Right atrium auricular region (tissue), 2 donors: Measurements from ENCODE around the gene HOXB9. TPM values are rescaled to one million over a fixed set of nuclear protein-coding genes. Genes with fewer than 3 reads are reported as not detected.

ENCODE experiments used
- DNase-seq: peaks from one replicate; pipeline ENCODE4 v3.0.0-alpha.2; 2019; ENCODE audit warnings: low spot score
- H3K27ac ChIP-seq, 2 donors: fragments of 200-600 bp; sonication (generic); 1 replicate in 1 of 2; 2 replicates in 1 of 2; pipeline ENCODE4 v1.5.1; 2016 to 2019
- H3K27me3 ChIP-seq, 2 donors: fragments of 200-600 bp; sonication (generic); one replicate each; pipeline versions ENCODE4 v1.5.1 to v1.6.0; 2017 to 2019
- H3K36me3 ChIP-seq: fragments of 200-600 bp; sonication (generic); one replicate; pipeline ENCODE4 v1.5.1; 2016
- H3K4me1 ChIP-seq, 2 donors: fragments of 200-600 bp; sonication (generic); one replicate each; pipeline versions ENCODE4 v1.5.1 to v1.6.0; 2017 to 2019
- H3K4me3 ChIP-seq, 2 donors: fragments of 200-600 bp; sonication (generic); 1 replicate in 1 of 2; 2 replicates in 1 of 2; pipeline ENCODE4 v1.5.1; 2017 to 2019; ENCODE audit warnings: mild to moderate bottlenecking in 1 of 2, moderate library complexity in 1 of 2
- H3K9me3 ChIP-seq, 2 donors: fragments of 200-600 bp; sonication (generic); one replicate each; pipeline ENCODE4 v1.5.1; 2019
- CTCF ChIP-seq, 2 donors: fragments of 200-600 bp; sonication (generic); IDR thresholded peaks; one replicate each; pipeline ENCODE4 v1.5.1; 2019; ENCODE audit warnings: antibody characterized with exemption in 2 of 2
- total RNA-seq, 2 donors: library from RNA; depleted of rRNA; stranded (reverse); fragments of >200 nt; gene quantifications; one replicate each; pipeline ENCODE4 v1.1.0, GENCODE V29; 2016

Gene HOXB9
- not detected for total RNA-seq

- no peak for TF ChIP-seq CTCF (IDR thresholded peaks at IDR 0.05)
- Histone ChIP-seq H3K36me3 (no peaks in the 10 kb centered on the region), H3K27ac (no peak within 1 kb of the TSS), H3K9me3 (no peaks in the 10 kb centered on the region), H3K4me3 (peak within 1 kb of the TSS; percentile 8 to 40), H3K4me1 (peaks cover 0 to 27% of the 10 kb centered on the region in 2 donors), H3K27me3 (peaks cover 46 to 88% of the 10 kb centered on the region in 2 donors)
- DNase-seq = no peak
Observed at GRCh38 chr17:48626245-48627117, at the start of gene HOXB9. HOXB9 (minus strand) TSS chr17:48626358; CDS start chr17:48626269, 89 bp downstream.

- H3K27me3 ChIP-seq = no peaks in the 10 kb centered on the region
- TF ChIP-seq CTCF (IDR thresholded peaks at IDR 0.05) = no peak
- DNase-seq = no peak
- no peak overlapping the region for H3K4me3 ChIP-seq
- no peak overlapping the region for H3K27ac ChIP-seq
- H3K9me3 ChIP-seq = no peaks in the 10 kb centered on the region
- no peaks in the 10 kb centered on the region for H3K36me3 ChIP-seq
- H3K4me1 ChIP-seq = peaks cover 0 to 8% of the 10 kb centered on the region in 2 donors
Observed at GRCh38 chr17:48672340-48672739, 46.2 kb upstream of the HOXB9 start.

GRCh38 chr17:48671697-48672171 lies 45.6 kb upstream of the HOXB9 start:
- no peak overlapping the region for H3K27ac ChIP-seq
- H3K4me3 ChIP-seq = peak overlapping the region in 1 of 2 donors; percentile 36
- H3K27me3 ChIP-seq = no peaks in the 10 kb centered on the region
- TF ChIP-seq CTCF (IDR thresholded peaks at IDR 0.05) = peak; percentile 88 to 93
- peak; percentile 80 for DNase-seq
- no peaks in the 10 kb centered on the region for H3K9me3 ChIP-seq
- peaks cover 0 to 8% of the 10 kb centered on the region in 2 donors for H3K4me1 ChIP-seq
- no peaks in the 10 kb centered on the region for H3K36me3 ChIP-seq

- DNase-seq = no peak
- Histone ChIP-seq H3K4me3 (no peak overlapping the region), H3K9me3 (no peaks in the 10 kb centered on the region), H3K27me3 (no peaks in the 10 kb centered on the region), H3K4me1 (no peaks in the 10 kb centered on the region), H3K27ac (no peak overlapping the region), H3K36me3 (no peaks in the 10 kb centered on the region)
- TF ChIP-seq CTCF (IDR thresholded peaks at IDR 0.05) = no peak
Observed at GRCh38 chr17:48663134-48663924, 37.2 kb upstream of the HOXB9 start.

GRCh38 chr17:48655913-48656312 lies 29.8 kb upstream of the HOXB9 start:
- H3K4me3 ChIP-seq = no peak overlapping the region
- TF ChIP-seq CTCF (IDR thresholded peaks at IDR 0.05) = no peak
- no peaks in the 10 kb centered on the region for H3K36me3 ChIP-seq
- no peaks in the 10 kb centered on the region for H3K9me3 ChIP-seq
- DNase-seq = no peak
- H3K27ac ChIP-seq = no peak overlapping the region
- H3K4me1 ChIP-seq = no peaks in the 10 kb centered on the region
- H3K27me3 ChIP-seq = no peaks in the 10 kb centered on the region
